ENCODE data around the gene TRIM65. TPM values are rescaled to one million over a fixed set of nuclear protein-coding genes. Genes with fewer than 3 reads are reported as not detected.
A peak's percentile ranks its signal among the peaks of the same experiment; 100 is the strongest.

Gene TRIM65
- total and polyA plus RNA-seq, 2 of the 13 experiments (the other 11 are each of a cell fraction or from before 2014, with no cell fraction given): 10.3 to 22.4 TPM

DNA sequence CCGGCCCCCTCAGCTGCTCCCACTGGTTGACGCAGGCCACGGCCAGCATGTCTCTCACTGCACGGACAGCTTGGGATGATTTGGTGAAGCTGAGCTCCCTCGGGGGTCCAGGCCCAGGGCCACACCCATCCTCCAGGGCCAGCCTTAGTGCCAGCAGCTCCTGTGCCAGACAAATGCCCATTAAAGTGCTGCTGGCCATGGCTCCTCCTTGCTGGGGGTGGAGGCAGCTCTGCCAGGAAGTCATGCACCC, 20.9 kb downstream of the TRIM65 start (continued):
- TF ChIP-seq, protein P1, sequence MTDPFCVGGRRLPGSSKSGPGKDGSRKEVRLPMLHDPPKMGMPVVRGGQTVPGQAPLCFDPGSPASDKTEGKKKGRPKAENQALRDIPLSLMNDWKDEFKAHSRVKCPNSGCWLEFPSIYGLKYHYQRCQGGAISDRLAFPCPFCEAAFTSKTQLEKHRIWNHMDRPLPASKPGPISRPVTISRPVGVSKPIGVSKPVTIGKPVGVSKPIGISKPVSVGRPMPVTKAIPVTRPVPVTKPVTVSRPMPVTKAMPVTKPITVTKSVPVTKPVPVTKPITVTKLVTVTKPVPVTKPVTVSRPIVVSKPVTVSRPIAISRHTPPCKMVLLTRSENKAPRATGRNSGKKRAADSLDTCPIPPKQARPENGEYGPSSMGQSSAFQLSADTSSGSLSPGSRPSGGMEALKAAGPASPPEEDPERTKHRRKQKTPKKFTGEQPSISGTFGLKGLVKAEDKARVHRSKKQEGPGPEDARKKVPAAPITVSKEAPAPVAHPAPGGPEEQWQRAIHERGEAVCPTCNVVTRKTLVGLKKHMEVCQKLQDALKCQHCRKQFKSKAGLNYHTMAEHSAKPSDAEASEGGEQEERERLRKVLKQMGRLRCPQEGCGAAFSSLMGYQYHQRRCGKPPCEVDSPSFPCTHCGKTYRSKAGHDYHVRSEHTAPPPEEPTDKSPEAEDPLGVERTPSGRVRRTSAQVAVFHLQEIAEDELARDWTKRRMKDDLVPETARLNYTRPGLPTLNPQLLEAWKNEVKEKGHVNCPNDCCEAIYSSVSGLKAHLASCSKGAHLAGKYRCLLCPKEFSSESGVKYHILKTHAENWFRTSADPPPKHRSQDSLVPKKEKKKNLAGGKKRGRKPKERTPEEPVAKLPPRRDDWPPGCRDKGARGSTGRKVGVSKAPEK (CRISPR knock-in tag; IDR thresholded peaks at IDR 0.05; ENCODE audit: borderline replicate concordance): no peak
- TF ChIP-seq HNF4G (IDR thresholded peaks at IDR 0.05; ENCODE audit: borderline replicate concordance, low read depth, low read length) (no peak), HNF4G (CRISPR knock-in tag; IDR thresholded peaks at IDR 0.05; ENCODE audit: borderline replicate concordance, low read depth) (no peak), RBFOX2 (IDR thresholded peaks at IDR 0.05; ENCODE audit: low read depth, low read length) (peak; percentile 81), ZBTB3 (CRISPR knock-in tag; IDR thresholded peaks at IDR 0.05; ENCODE audit: borderline replicate concordance, low read depth) (no peak), HES4 (CRISPR knock-in tag; IDR thresholded peaks at IDR 0.05; ENCODE audit: borderline replicate concordance) (0 out of 2 replicates have a peak, but pooled peaks have one; percentile 18), ZNF557 (CRISPR knock-in tag; IDR thresholded peaks at IDR 0.05) (peak; percentile 46; the same call in 1 of the 2 replicates), HNF4A (CRISPR knock-in tag; IDR thresholded peaks at IDR 0.05) (no peak), NR1H2 (CRISPR knock-in tag; IDR thresholded peaks at IDR 0.05; ENCODE audit: borderline replicate concordance, low read depth) (no peak), ZNF556 (CRISPR knock-in tag; IDR thresholded peaks at IDR 0.05; ENCODE audit: borderline replicate concordance) (no peak), SP5 (CRISPR knock-in tag; IDR thresholded peaks at IDR 0.05; ENCODE audit: borderline replicate concordance, low read depth) (no peak), STAT5B (CRISPR knock-in tag; IDR thresholded peaks at IDR 0.05) (peak; percentile 76; the same call in 1 of the 2 replicates), HIVEP1 (CRISPR knock-in tag; IDR thresholded peaks at IDR 0.05) (no peak), ZMYM2 (CRISPR knock-in tag; IDR thresholded peaks at IDR 0.05) (no peak), NFATC3 (CRISPR knock-in tag; IDR thresholded peaks at IDR 0.05) (no peak), PHF8 (CRISPR knock-in tag; IDR thresholded peaks at IDR 0.05) (no peak), NRL (CRISPR knock-in tag; IDR thresholded peaks at IDR 0.05; ENCODE audit: borderline replicate concordance) (no peak), ZSCAN30 (CRISPR knock-in tag; IDR thresholded peaks at IDR 0.05) (no peak)
- TF ChIP-seq, protein P2, sequence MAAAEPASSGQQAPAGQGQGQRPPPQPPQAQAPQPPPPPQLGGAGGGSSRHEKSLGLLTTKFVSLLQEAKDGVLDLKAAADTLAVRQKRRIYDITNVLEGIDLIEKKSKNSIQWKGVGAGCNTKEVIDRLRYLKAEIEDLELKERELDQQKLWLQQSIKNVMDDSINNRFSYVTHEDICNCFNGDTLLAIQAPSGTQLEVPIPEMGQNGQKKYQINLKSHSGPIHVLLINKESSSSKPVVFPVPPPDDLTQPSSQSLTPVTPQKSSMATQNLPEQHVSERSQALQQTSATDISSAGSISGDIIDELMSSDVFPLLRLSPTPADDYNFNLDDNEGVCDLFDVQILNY (CRISPR knock-in tag; conservative IDR thresholded peaks at IDR 0.05): no peak
- TF ChIP-seq, protein P3, sequence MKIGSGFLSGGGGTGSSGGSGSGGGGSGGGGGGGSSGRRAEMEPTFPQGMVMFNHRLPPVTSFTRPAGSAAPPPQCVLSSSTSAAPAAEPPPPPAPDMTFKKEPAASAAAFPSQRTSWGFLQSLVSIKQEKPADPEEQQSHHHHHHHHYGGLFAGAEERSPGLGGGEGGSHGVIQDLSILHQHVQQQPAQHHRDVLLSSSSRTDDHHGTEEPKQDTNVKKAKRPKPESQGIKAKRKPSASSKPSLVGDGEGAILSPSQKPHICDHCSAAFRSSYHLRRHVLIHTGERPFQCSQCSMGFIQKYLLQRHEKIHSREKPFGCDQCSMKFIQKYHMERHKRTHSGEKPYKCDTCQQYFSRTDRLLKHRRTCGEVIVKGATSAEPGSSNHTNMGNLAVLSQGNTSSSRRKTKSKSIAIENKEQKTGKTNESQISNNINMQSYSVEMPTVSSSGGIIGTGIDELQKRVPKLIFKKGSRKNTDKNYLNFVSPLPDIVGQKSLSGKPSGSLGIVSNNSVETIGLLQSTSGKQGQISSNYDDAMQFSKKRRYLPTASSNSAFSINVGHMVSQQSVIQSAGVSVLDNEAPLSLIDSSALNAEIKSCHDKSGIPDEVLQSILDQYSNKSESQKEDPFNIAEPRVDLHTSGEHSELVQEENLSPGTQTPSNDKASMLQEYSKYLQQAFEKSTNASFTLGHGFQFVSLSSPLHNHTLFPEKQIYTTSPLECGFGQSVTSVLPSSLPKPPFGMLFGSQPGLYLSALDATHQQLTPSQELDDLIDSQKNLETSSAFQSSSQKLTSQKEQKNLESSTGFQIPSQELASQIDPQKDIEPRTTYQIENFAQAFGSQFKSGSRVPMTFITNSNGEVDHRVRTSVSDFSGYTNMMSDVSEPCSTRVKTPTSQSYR (CRISPR knock-in tag; IDR thresholded peaks at IDR 0.05; ENCODE audit: borderline replicate concordance): 0 out of 2 replicates have a peak, but pooled peaks have one; percentile 46
- TF ChIP-seq, protein P4, sequence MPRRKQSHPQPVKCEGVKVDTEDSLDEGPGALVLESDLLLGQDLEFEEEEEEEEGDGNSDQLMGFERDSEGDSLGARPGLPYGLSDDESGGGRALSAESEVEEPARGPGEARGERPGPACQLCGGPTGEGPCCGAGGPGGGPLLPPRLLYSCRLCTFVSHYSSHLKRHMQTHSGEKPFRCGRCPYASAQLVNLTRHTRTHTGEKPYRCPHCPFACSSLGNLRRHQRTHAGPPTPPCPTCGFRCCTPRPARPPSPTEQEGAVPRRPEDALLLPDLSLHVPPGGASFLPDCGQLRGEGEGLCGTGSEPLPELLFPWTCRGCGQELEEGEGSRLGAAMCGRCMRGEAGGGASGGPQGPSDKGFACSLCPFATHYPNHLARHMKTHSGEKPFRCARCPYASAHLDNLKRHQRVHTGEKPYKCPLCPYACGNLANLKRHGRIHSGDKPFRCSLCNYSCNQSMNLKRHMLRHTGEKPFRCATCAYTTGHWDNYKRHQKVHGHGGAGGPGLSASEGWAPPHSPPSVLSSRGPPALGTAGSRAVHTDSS (CRISPR knock-in tag; conservative IDR thresholded peaks at IDR 0.05): 0 out of 2 replicates have a peak, but pooled peaks have one; percentile 9
- TF ChIP-seq, protein P5, sequence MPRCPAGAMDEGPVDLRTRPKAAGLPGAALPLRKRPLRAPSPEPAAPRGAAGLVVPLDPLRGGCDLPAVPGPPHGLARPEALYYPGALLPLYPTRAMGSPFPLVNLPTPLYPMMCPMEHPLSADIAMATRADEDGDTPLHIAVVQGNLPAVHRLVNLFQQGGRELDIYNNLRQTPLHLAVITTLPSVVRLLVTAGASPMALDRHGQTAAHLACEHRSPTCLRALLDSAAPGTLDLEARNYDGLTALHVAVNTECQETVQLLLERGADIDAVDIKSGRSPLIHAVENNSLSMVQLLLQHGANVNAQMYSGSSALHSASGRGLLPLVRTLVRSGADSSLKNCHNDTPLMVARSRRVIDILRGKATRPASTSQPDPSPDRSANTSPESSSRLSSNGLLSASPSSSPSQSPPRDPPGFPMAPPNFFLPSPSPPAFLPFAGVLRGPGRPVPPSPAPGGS (CRISPR knock-in tag; IDR thresholded peaks at IDR 0.05): no peak

Data from HepG2 (cell line).